8988T (cell line): ENCODE results near the gene MYO1D.
"Not testable (repeated sequence)": the region's sequence is repeated elsewhere in the genome, so short reads cannot be mapped to it uniquely, and the experiment has no call there.

Experiments used
- DNase-seq: peaks from one replicate; pipeline ENCODE4 v3.0.0; 2011

MYO1D gene

DNA sequence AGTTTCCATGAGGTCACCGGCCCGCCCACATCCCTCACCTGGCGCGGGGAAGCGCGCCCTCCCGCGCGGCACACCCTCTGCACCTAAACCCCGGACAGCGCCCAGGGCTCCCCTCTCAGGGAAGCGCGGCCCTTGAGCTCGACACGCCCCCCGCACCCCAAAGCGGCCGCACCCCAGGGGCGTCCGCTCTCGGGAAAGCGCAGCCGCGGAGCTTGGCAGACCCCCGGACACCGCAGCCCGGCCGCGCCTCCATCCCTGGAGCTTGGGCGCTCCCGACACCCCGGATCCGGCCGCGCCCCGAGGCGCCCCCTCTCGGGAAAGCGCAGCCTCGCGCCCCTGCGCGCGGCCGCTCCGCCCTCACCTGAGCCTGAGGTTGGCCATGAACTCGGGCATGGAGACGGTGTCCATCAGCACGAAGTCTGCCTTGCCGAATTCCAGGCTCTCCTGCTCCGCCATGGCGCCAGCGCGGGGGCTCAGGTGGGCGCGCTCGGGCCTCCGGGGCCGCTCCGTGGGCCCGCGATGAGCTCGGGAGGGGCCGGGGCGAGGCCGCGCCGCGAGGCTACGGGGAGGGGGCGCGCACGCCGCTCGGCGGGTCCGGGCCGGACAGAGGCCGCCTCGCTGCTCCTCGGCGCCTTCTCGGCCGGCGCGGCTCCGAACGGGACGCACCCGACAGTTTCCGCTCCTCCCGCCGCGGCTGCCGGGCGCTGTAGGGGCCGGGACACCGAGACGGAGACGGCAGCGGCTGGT lies at the start of gene MYO1D:
MYO1D (minus strand) TSS at position 708 of the 747 bp plus-strand sequence; CDS start at position 456, 252 bp downstream.
- no peak for DNase-seq

DNA sequence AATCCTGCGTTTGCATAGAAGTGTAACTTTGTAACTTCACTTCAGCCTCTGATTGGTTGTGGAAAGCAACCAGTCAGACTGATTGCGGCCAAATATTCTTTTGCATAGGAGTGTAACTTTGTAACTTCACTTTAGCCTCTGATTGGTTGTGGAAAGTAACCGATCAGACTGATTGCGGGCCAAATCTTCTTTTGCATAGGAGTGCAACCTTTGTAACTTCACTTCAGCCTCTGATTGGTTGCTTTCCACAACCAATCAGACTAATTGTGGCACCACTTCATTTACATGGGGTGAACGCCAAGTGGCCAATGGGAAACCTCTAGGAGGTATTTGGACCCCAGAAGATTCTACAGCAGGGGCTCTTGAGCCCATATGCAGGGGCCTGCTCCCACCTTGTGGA lies 49.3 kb upstream of the MYO1D start:
- no peak for DNase-seq

DNA sequence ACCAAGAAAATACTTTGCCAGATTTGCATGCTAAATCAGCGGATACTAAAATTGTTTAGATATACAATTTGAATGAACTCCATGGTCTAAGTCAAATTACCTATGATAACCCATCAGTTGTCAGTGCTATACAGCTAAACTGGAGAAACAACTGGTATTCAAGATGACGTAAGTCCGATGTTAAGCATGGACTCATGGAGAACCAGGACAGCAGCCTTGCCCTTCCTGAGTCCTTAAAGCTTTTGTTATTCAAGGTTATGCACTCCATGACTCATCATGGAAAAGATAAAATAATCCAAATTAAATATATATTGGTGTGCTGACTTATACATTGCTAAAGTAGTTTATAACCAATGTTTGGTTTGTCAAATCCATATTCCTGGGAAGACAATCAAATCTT lies 47.0 kb upstream of the MYO1D start:
- DNase-seq = not testable (repeated sequence)

DNA sequence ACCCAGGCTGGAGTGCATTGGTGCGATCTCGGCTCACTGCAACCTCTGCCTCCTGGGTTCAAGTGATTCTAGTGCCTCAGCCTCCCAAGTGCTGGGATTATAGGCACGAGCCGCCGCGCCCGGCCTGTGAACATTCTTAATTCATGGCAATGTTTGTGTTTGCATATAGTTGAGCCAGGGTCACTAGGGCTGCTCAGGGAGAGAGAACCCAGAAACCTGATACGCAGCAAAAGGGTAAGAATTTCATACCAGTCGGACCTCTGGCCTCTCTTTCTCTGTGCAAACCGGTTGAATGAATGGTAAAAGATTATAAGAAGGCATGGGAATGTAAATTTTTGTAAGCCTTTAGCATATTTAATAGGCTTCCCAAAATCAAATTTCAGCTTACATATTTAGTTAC lies 44.1 kb upstream of the MYO1D start:
- no peak for DNase-seq

DNA sequence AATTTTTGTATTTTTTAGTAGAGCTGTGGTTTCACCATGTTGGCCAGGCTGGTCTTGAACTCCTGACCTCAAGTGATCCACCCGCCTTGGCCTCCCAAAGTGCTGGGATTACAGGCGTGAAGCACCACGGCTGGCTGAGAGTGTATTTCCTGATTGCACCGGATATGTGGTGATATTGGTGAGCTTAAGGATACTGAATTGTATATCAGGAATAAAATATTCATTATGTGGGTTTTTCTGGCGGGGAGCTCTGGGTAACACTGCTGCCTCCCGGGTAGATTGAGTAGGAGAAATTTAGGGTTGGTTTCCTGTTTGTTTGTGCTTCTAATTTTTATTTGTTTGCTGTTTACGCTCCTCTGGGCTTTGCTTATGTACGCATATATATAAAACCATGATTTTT lies 43.4 kb upstream of the MYO1D start:
- DNase-seq = no peak

DNA sequence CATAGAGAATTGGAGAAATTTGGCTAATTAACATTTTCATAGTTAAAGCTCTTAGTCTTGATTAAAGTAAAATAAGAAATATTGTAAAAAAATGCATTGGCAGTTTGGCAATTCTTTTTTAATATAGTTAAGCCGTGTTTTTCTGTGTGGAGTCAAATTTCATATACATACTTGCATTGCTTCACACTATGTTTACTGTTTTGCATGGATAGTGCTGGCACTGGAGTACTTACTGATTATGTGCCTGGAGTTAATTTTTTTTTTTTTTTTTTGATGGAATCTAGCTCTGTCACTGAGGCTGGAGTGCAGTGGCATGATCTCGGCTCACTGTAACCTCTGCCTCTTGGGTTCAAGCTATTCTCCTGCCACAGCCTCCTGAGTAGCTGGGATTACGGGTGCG lies 43.0 kb upstream of the MYO1D start:
- DNase-seq = not testable (repeated sequence)

DNA sequence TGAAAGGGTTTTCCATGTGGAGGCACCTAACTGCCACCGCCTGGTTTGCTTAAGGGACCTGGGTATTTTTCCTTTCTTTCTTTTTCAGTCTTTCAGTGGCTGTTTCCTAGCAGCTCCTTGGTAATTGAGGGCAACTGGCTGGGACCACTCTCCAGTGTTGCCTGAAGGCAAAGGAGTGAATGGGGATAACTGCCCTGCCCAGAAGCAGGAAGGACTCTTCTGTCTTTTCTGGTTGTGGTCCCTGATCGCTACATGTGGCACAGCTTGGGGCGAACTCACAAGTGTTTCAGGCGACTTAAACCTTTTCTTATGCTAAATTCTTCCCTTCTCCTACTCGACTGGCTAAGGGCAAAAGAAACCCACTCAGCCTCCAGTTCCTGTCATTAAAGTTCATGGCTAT lies 40.9 kb upstream of the MYO1D start:
- no peak for DNase-seq

- no peak for DNase-seq
Measured at GRCh38 chr17:32917081-32917480, 40.2 kb upstream of the MYO1D start.

DNA sequence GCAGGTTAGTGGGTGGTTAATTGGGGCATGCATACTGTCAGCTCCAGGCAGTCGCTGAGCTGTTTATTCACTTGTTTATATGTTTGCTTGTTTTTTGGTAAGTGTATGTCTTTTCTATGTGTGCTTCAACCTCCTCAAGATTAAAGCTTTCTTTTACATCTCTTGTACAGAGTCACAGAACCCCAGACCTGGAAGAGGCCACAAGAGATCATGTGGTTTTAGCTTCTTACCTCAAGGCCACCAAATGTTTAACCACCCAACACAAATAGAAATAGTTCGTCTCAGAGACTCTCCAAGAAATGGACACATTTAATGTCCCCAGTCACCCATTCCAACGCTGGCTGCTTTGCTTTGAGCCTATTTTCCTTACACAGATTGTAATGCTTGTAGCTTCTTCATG lies 39.2 kb upstream of the MYO1D start:
- DNase-seq = no peak

DNA sequence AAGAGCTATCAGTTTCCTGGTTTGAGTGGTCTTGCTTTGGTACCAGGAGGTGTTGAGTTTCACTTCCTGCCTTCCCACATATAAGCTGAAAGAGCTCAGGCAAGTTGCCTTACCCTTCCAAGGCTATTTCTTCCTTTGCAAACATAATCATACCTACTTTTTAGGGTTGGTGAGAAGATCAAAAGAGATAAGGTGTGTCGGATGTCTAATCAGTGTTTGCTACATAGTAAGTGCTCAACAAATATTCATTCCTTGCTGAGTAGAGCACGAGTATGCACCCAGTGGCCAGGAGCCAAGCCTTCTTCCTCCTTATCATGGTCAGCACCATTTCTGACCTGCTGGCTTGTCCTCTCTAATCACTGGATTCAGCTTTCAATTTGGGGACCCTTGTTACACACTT lies 38.3 kb upstream of the MYO1D start:
- DNase-seq = no peak

DNA sequence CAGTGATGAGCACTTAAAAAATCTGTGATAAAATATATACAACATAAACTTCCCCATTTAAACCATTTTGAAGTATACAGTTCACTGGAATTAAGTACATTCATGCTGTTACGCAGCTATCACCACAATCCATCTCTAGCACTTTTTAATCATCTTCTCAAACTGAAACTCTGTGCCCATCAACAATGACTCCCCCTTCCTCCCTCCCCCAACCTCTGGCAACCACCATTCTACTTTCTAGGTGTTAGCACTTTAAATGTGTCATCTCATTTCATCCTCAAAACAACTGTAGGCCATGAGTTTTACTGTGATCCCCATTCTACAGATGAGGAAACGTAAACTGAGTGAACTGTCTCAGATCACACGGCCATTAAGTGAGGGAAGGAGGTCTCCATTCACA lies 37.3 kb upstream of the MYO1D start:
- DNase-seq = no peak

GRCh38 chr17:32913593-32913992 lies 36.7 kb upstream of the MYO1D start:
- DNase-seq = no peak

GRCh38 chr17:32912218-32912897 lies 35.4 kb upstream of the MYO1D start:
- no peak for DNase-seq

DNA sequence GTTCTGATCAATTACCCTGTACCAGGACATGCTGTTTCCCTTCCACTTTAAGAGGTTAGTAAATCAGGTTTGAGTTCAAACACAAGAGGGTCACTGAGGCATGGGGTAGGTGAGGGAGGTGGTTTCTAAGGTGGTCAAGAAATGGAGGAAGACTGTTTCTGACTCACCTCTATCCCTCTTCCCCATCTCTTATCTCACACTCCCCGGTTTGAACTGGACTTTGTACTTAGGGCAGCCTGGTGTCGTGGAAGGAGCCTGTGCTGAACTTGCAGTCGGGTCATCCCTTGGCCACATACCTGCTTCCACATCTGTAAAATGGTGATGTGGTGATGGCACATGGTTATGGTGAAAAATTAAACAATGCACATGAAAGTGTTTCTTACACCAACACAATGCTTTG lies 33.8 kb upstream of the MYO1D start:
- no peak for DNase-seq

- no peak for DNase-seq
Measured at GRCh38 chr17:32909787-32910369, 33.0 kb upstream of the MYO1D start.

- DNase-seq = no peak
Measured at GRCh38 chr17:32907583-32907982, 30.7 kb upstream of the MYO1D start.

DNA sequence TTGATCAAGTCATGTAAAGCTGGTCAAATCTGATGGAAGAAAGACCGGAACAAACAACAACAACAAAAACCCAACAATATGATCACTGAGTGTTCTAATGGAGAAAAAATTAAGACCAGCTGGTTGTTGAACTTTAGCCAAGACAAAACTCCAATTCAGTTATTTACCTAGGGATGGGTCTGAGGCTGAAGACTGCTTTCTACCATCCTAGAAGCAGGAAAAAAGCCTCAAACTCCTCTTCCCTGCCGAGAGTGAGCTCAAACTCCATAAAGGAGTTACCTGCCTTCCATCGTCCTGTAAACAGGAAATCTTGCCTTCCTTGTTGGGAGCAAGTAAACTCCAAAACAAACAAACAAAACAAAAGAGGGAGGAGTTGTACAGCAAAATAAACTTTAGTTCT lies 28.0 kb upstream of the MYO1D start:
- no peak for DNase-seq

GRCh38 chr17:32903774-32904673 lies 27.1 kb upstream of the MYO1D start:
- no peak for DNase-seq

DNA sequence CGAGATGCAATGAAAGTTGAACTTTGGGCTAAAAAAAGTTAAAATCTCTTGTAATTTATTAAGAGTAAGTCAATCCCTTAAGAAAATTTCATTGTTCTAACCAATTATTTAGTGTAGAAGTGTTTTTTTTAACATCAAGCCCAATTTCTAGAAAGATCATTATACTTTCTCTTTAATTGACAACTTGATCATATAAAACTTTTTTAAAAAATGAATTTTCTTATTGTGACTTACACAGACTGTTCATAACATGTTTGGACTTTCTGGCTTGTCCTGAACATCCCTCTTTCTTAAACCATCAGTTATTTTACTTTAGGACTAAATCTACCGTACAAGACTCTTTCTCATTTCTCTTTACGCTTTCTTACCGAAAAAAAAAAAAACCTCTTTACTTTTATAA lies 24.8 kb upstream of the MYO1D start:
- DNase-seq = no peak

- no peak for DNase-seq
Measured at GRCh38 chr17:32899236-32900013, 22.5 kb upstream of the MYO1D start.

DNA sequence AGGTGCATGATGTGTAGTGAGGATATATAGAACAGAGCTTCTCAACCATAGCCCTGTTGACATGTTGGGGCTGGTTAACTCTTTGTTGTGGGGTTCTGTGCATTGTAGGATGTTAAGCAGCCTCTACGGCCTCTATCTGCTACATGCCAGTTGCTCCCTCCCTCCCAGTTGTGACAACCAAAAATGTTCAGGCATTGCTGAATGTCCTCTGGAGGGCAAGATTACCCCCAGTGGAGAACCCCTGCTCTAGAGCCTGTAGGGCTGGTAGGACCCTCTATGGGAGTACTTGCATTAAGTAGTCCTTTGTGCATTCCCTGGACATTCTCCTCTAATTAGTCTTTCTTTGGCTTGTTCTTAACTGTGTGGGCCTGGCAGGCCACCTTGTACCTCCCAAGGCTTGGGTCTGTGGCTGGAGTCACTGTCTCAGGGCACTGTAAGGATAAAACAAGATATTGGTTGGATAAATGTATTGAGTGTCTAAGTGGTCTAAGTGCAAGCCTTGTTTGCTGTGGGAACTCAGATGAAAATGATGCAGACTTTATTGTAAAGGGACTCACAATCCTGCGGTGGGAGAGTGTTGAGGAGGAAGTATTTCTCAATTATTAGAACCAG lies 19.8 kb upstream of the MYO1D start:
- no peak for DNase-seq

DNA sequence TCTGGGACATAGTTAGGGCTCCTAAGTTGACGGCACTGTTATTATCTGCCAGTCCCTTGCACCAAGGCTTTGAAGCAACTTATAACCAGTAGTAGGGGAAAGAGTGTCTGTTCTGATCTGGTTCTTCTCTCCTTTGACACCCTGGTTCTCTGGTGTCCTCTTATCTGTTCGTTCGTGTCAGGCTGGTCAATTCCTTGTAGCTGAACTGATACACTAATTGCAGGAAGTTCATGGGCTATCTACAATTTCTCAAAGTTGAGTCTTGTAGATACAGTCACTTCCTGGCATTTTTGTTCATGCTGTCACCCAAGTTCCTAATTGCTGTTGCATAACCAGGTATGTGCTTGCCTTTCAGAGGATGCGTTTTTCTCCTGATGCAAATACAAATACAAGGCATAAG lies 17.3 kb upstream of the MYO1D start:
- no peak for DNase-seq
